HepG2 (cell line): ENCODE data around the gene TMC4. TPM values are rescaled to one million over a fixed set of nuclear protein-coding genes. Genes with fewer than 3 reads are reported as not detected.

Source experiments
- ARID2 ChIP-seq: sonication (generic); formaldehyde crosslinking; IDR thresholded peaks from 2 replicates; pipeline ENCODE4 v1.8.1; 2022; ENCODE audit warnings: mild to moderate bottlenecking, missing genetic modification reagents, borderline replicate concordance
- ARID3A ChIP-seq: IDR thresholded peaks from 2 replicates; pipeline ENCODE4 v1.6.1; 2012; ENCODE audit warnings: low read depth, low read length, improper control_type of control experiment
- DR1 ChIP-seq: sonication (generic); formaldehyde crosslinking; IDR thresholded peaks from 2 replicates; pipeline ENCODE4 v1.8.0; 2021; ENCODE audit warnings: mild to moderate bottlenecking, missing genetic modification reagents, inconsistent platforms
- E2F1 ChIP-seq: sonication (generic); formaldehyde crosslinking; IDR thresholded peaks from 2 replicates; pipeline ENCODE4 v1.5.0; 2020; ENCODE audit warnings: missing genetic modification reagents
- HMG20B ChIP-seq: conservative IDR thresholded peaks from 2 replicates; pipeline ENCODE4 v1.6.1; 2016; ENCODE audit warnings: missing genetic modification reagents, missing compliant biosample characterization
- HNRNPH1 ChIP-seq: fragments of 200-400 bp; formaldehyde crosslinking; optimal IDR thresholded peaks from 2 replicates; pipeline ENCODE3; 2017; ENCODE audit warnings: mild to moderate bottlenecking, low read depth, low read length
- NBN ChIP-seq: fragments of 450-650 bp; conservative IDR thresholded peaks from 2 replicates; pipeline ENCODE4 v1.6.1; 2017
- NONO ChIP-seq, 2 experiments: fragments of 450-650 bp in 1 of 2; sonication (generic) in 1 of 2; formaldehyde crosslinking in 1 of 2; IDR thresholded peaks in 1 of 2; conservative IDR thresholded peaks in 1 of 2; 2 replicates each; pipeline versions ENCODE4 v1.6.1 to v1.8.0; 2017 to 2022; ENCODE audit warnings: mild to moderate bottlenecking in 1 of 2, missing genetic modification reagents in 1 of 2, moderate library complexity in 1 of 2
- PHF5A ChIP-seq: IDR thresholded peaks from one replicate; pipeline ENCODE4 v1.6.1; 2018; ENCODE audit warnings: low read depth, missing genetic modification reagents; ENCODE audit not compliant: unreplicated experiment
- POLR2G ChIP-seq: fragments of 200-400 bp; formaldehyde crosslinking; IDR thresholded peaks from 2 replicates; pipeline ENCODE4 v1.6.1; 2018; ENCODE audit warnings: mild to moderate bottlenecking, low read depth, low read length, moderate library complexity
- SMAD1 ChIP-seq: sonication (generic); formaldehyde crosslinking; IDR thresholded peaks from 2 replicates; pipeline ENCODE4 v1.4.0; 2020; ENCODE audit warnings: missing genetic modification reagents, low read depth, mild to moderate bottlenecking, borderline replicate concordance
- U2AF2 ChIP-seq: fragments of 200-400 bp; formaldehyde crosslinking; IDR thresholded peaks from 2 replicates; pipeline ENCODE4 v1.6.1; 2017; ENCODE audit warnings: low read depth, mild to moderate bottlenecking, low read length
- ZNF10 ChIP-seq: sonication (generic); formaldehyde crosslinking; IDR thresholded peaks from 2 replicates; pipeline ENCODE4 v1.4.0; 2020; ENCODE audit warnings: mild to moderate bottlenecking, low read depth, missing genetic modification reagents, borderline replicate concordance
- ZNF589 ChIP-seq: sonication (generic); formaldehyde crosslinking; conservative IDR thresholded peaks from 2 replicates; pipeline ENCODE4 v1.8.0; 2022; ENCODE audit warnings: mild to moderate bottlenecking, moderate library complexity, missing genetic modification reagents
- ZNF614 ChIP-seq: IDR thresholded peaks from 2 replicates; pipeline ENCODE4 v1.6.1; 2018; ENCODE audit warnings: missing biosample characterization, missing genetic modification reagents, inconsistent platforms, borderline replicate concordance
- ZNF773 ChIP-seq: sonication (generic); formaldehyde crosslinking; IDR thresholded peaks from 2 replicates; pipeline ENCODE4 v1.4.0; 2020; ENCODE audit warnings: missing genetic modification reagents, borderline replicate concordance
- ZNF775 ChIP-seq: sonication (generic); formaldehyde crosslinking; IDR thresholded peaks from 2 replicates; pipeline ENCODE4 v1.4.0; 2020; ENCODE audit warnings: missing genetic modification reagents, mild to moderate bottlenecking, moderate library complexity, borderline replicate concordance
- ZXDC ChIP-seq: sonication (generic); formaldehyde crosslinking; IDR thresholded peaks from 2 replicates; pipeline ENCODE4 v1.5.0; 2020; ENCODE audit warnings: mild to moderate bottlenecking, missing genetic modification reagents
- polyA plus RNA-seq, 8 experiments: library from polyadenylated mRNA; depleted of rRNA in 3 of 8; stranded (reverse) in 7 of 8; unstranded in 1 of 8; fragments of >200 nt; fragmentation: Illumina TruSeq in 4 of 8; extraction: Trizol in 4 of 8; gene quantifications; 2 replicates each; pipeline versions ENCODE4 v1.2.1 to v1.2.3, GENCODE V29; 2011 to 2016; ENCODE audit warnings: low read depth in 4 of 8, missing spikeins in 1 of 8, mixed read lengths in 1 of 8; ENCODE audit not compliant: insufficient read depth in 1 of 8
- total RNA-seq, 5 experiments: library from RNA; depleted of rRNA; stranded (reverse); fragments of >200 nt; fragmentation: Illumina TruSeq; extraction: Trizol; gene quantifications; 2 replicates each; pipeline ENCODE4 v1.2.3, GENCODE V29; 2016; ENCODE audit warnings: low read depth in 1 of 5
- TF ChIP-seq, protein P1 (sequence below): IDR thresholded peaks from 2 replicates; pipeline ENCODE4 v1.6.1; 2016; ENCODE audit warnings: mild to moderate bottlenecking
- TF ChIP-seq, protein P2 (sequence below): sonication (generic); formaldehyde crosslinking; IDR thresholded peaks from 2 replicates; pipeline ENCODE4 v1.4.0; 2020; ENCODE audit warnings: missing genetic modification reagents
- TF ChIP-seq, protein P3 (sequence below): sonication (generic); formaldehyde crosslinking; IDR thresholded peaks from 2 replicates; pipeline ENCODE4 v1.8.0; 2023; ENCODE audit warnings: mild to moderate bottlenecking, missing genetic modification reagents

TMC4 gene
- total and polyA plus RNA-seq, 2 of the 13 experiments (the other 11 are each of a cell fraction or from before 2014, with no cell fraction given) = 0.13 to 0.24 TPM

- TF ChIP-seq, protein P1, sequence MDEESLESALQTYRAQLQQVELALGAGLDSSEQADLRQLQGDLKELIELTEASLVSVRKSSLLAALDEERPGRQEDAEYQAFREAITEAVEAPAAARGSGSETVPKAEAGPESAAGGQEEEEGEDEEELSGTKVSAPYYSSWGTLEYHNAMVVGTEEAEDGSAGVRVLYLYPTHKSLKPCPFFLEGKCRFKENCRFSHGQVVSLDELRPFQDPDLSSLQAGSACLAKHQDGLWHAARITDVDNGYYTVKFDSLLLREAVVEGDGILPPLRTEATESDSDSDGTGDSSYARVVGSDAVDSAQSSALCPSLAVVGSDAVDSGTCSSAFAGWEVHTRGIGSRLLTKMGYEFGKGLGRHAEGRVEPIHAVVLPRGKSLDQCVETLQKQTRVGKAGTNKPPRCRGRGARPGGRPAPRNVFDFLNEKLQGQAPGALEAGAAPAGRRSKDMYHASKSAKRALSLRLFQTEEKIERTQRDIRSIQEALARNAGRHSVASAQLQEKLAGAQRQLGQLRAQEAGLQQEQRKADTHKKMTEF (CRISPR knock-in tag) = no peak
- TF ChIP-seq HNRNPH1 (peak; percentile 22), ARID3A (no peak), ZXDC (CRISPR knock-in tag) (no peak), ZNF775 (CRISPR knock-in tag) (no peak), ARID2 (CRISPR knock-in tag) (0 out of 2 replicates have a peak, but pooled peaks have one; percentile 7), DR1 (CRISPR knock-in tag) (no peak), ZNF10 (CRISPR knock-in tag) (no peak), E2F1 (CRISPR knock-in tag) (no peak), SMAD1 (CRISPR knock-in tag) (no peak), POLR2G (peak; percentile 55; the same call in 1 of the 2 replicates), ZNF589 (CRISPR knock-in tag) (no peak), ZNF614 (no peak), NONO (IDR thresholded peaks at IDR 0.05) (no peak), NONO (CRISPR knock-in tag; conservative IDR thresholded peaks at IDR 0.05) (0 out of 2 replicates have a peak, but pooled peaks have one; percentile 4), ZNF773 (CRISPR knock-in tag) (no peak), HMG20B (CRISPR knock-in tag) (no peak), PHF5A (CRISPR knock-in tag) (no peak), U2AF2 (no peak), NBN (no peak)
- TF ChIP-seq, protein P2, sequence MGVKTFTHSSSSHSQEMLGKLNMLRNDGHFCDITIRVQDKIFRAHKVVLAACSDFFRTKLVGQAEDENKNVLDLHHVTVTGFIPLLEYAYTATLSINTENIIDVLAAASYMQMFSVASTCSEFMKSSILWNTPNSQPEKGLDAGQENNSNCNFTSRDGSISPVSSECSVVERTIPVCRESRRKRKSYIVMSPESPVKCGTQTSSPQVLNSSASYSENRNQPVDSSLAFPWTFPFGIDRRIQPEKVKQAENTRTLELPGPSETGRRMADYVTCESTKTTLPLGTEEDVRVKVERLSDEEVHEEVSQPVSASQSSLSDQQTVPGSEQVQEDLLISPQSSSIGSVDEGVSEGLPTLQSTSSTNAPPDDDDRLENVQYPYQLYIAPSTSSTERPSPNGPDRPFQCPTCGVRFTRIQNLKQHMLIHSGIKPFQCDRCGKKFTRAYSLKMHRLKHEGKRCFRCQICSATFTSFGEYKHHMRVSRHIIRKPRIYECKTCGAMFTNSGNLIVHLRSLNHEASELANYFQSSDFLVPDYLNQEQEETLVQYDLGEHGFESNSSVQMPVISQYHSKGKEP = no peak
- TF ChIP-seq, protein P3, sequence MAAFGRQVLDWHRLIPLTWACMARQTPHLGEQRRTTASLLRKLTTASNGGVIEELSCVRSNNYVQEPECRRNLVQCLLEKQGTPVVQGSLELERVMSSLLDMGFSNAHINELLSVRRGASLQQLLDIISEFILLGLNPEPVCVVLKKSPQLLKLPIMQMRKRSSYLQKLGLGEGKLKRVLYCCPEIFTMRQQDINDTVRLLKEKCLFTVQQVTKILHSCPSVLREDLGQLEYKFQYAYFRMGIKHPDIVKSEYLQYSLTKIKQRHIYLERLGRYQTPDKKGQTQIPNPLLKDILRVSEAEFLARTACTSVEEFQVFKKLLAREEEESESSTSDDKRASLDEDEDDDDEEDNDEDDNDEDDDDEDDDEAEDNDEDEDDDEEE = no peak
Observed at GRCh38 chr19:54208784-54209057, 35.8 kb upstream of the TMC4 start (continued).
